ENCODE data around the gene AP2B1.

DNA sequence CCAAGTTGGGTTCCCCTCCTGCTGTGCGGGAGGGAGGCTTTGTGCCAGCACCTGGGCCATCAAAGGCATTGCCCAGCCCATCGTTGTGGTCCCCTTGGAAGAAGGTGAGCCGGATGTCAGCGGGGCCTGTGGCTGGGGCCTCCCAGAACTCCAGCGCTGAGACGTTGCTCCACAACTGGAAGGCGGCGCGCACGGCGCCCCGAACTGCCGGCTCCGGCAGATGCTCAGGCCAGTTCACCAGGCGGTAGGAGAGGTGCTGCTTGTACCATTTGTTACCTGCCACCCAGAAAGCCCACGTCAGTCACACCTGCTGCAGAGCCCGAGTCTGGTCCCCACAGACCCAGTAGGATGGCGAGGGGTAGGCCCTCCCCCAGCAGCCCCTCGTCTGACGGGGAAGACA, 186.0 kb downstream of the AP2B1 start:
- TF ChIP-seq, protein P1, sequence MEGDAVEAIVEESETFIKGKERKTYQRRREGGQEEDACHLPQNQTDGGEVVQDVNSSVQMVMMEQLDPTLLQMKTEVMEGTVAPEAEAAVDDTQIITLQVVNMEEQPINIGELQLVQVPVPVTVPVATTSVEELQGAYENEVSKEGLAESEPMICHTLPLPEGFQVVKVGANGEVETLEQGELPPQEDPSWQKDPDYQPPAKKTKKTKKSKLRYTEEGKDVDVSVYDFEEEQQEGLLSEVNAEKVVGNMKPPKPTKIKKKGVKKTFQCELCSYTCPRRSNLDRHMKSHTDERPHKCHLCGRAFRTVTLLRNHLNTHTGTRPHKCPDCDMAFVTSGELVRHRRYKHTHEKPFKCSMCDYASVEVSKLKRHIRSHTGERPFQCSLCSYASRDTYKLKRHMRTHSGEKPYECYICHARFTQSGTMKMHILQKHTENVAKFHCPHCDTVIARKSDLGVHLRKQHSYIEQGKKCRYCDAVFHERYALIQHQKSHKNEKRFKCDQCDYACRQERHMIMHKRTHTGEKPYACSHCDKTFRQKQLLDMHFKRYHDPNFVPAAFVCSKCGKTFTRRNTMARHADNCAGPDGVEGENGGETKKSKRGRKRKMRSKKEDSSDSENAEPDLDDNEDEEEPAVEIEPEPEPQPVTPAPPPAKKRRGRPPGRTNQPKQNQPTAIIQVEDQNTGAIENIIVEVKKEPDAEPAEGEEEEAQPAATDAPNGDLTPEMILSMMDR (IDR thresholded peaks at IDR 0.05): no peak
- TF ChIP-seq POLR2AphosphoS5 (IDR thresholded peaks at IDR 0.05): no peak
- no peak for TF ChIP-seq POLR2A (IDR thresholded peaks at IDR 0.05)
- TF ChIP-seq EP300 (IDR thresholded peaks at IDR 0.05): no peak

Data from sigmoid colon (tissue), 4 donors.